ENCODE measurements around the gene SLC34A1.

Gene SLC34A1

GRCh38 chr5:177403792-177404640, 19.8 kb downstream of the SLC34A1 start (continued):
- TF ChIP-seq KLF1 (tag by site-specific recombination; IDR thresholded peaks at IDR 0.05) (peak; percentile 77), ZNF133 (tag by site-specific recombination; IDR thresholded peaks at IDR 0.05) (no peak), CTCF (tag by site-specific recombination; IDR thresholded peaks at IDR 0.05) (peak; percentile 97), ZNF518A (tag by site-specific recombination; conservative IDR thresholded peaks at IDR 0.05; ENCODE audit: low read depth) (no peak; the same call in 1 of the 2 replicates), ZNF155 (tag by site-specific recombination; IDR thresholded peaks at IDR 0.05) (no peak), ZNF514 (tag by site-specific recombination; IDR thresholded peaks at IDR 0.05) (no peak), ZNF777 (tag by site-specific recombination; IDR thresholded peaks at IDR 0.05; ENCODE audit: borderline replicate concordance) (0 out of 2 replicates have a peak, but pooled peaks have one; percentile 44), FEZF1 (tag by site-specific recombination; IDR thresholded peaks at IDR 0.05) (no peak), ZNF146 (tag by site-specific recombination; IDR thresholded peaks at IDR 0.05) (0 out of 2 replicates have a peak, but pooled peaks have one; percentile 2), ZSCAN4 (tag by site-specific recombination; IDR thresholded peaks at IDR 0.05) (no peak), KLF10 (tag by site-specific recombination; IDR thresholded peaks at IDR 0.05) (peak; percentile 84), TRIM28 (IDR thresholded peaks at IDR 0.05; ENCODE audit: borderline replicate concordance, low read length) (no peak), TSHZ1 (tag by site-specific recombination; IDR thresholded peaks at IDR 0.05; ENCODE audit: borderline replicate concordance) (no peak), BCL6B (tag by site-specific recombination; IDR thresholded peaks at IDR 0.05) (peak; percentile 78), ZBTB44 (tag by site-specific recombination; IDR thresholded peaks at IDR 0.05) (peak; percentile 91), ZNF548 (tag by site-specific recombination; IDR thresholded peaks at IDR 0.05) (no peak), TCF7L2 (IDR thresholded peaks at IDR 0.05; ENCODE audit: borderline replicate concordance, low read depth, low read length) (no peak), ZSCAN23 (tag by site-specific recombination; IDR thresholded peaks at IDR 0.05) (no peak), ZNF747 (tag by site-specific recombination; IDR thresholded peaks at IDR 0.05) (no peak), ZNF148 (tag by site-specific recombination; IDR thresholded peaks at IDR 0.05; ENCODE audit: borderline replicate concordance) (0 out of 2 replicates have a peak, but pooled peaks have one; percentile 43), ZNF707 (tag by site-specific recombination; IDR thresholded peaks at IDR 0.05) (no peak)

Measured in HEK293 (cell line).